Mesothelial cell of epicardium (in vitro differentiated cells): ENCODE measurements around the gene ANKRD44. TPM values are rescaled to one million over a fixed set of nuclear protein-coding genes. Genes with fewer than 3 reads are reported as not detected.

Source experiments
- DNase-seq, 2 experiments: peaks; one replicate each; pipeline ENCODE4 v3.0.0; 2021; ENCODE audit warnings: low spot score in 2 of 2; ENCODE audit not compliant: unreplicated experiment in 2 of 2
- H3K27ac Mint-ChIP-seq: 2 replicates; pipeline ENCODE4 v1.8.0; 2021; ENCODE audit warnings: mixed read lengths
- H3K27me3 Mint-ChIP-seq: 2 replicates; pipeline ENCODE4 v1.8.0; 2021; ENCODE audit warnings: low read depth, mixed read lengths
- H3K36me3 Mint-ChIP-seq: 2 replicates; pipeline ENCODE4 v1.8.0; 2021; ENCODE audit warnings: mixed read lengths
- H3K4me1 Mint-ChIP-seq: 2 replicates; pipeline ENCODE4 v1.8.0; 2021; ENCODE audit warnings: mixed read lengths
- H3K4me3 Mint-ChIP-seq: 2 replicates; pipeline ENCODE4 v1.8.0; 2021; ENCODE audit warnings: mild to moderate bottlenecking, moderate library complexity, mixed read lengths
- H3K9me3 Mint-ChIP-seq: 2 replicates; pipeline ENCODE4 v1.8.0; 2021; ENCODE audit warnings: mixed read lengths
- CTCF ChIP-seq: fragments of 200-600 bp; sonication (generic); IDR thresholded peaks from one replicate; pipeline ENCODE4 v1.5.0; 2021; ENCODE audit warnings: antibody characterized with exemption; ENCODE audit not compliant: unreplicated experiment
- total RNA-seq: library from RNA; stranded (reverse); gene quantifications from 3 replicates; pipeline ENCODE4 v1.2.1, GENCODE V29; 2021

ANKRD44 gene
- total RNA-seq, 1 donor from 2014 or later, result 10.4 TPM

- peaks cover 16% of the 10 kb centered on the region for H3K4me1 Mint-ChIP-seq
- H3K27me3 Mint-ChIP-seq, result no peaks in the 10 kb centered on the region
- no peaks in the 10 kb centered on the region for H3K36me3 Mint-ChIP-seq
- no peak for TF ChIP-seq CTCF
- no peak overlapping the region for H3K27ac Mint-ChIP-seq
- no peak overlapping the region for H3K4me3 Mint-ChIP-seq
- DNase-seq, result no peak
- peaks cover 3% of the 10 kb centered on the region for H3K9me3 Mint-ChIP-seq
Measured at GRCh38 chr2:197207106-197207505, 103.5 kb downstream of the ANKRD44 start.

- Mint-ChIP-seq H3K9me3 (peaks cover 3% of the 10 kb centered on the region), H3K36me3 (no peaks in the 10 kb centered on the region), H3K4me1 (peaks cover 16% of the 10 kb centered on the region), H3K4me3 (no peak overlapping the region), H3K27me3 (no peaks in the 10 kb centered on the region), H3K27ac (no peak overlapping the region)
- no peak for DNase-seq
- no peak for TF ChIP-seq CTCF
Measured at GRCh38 chr2:197205585-197206215, 104.9 kb downstream of the ANKRD44 start.

DNA sequence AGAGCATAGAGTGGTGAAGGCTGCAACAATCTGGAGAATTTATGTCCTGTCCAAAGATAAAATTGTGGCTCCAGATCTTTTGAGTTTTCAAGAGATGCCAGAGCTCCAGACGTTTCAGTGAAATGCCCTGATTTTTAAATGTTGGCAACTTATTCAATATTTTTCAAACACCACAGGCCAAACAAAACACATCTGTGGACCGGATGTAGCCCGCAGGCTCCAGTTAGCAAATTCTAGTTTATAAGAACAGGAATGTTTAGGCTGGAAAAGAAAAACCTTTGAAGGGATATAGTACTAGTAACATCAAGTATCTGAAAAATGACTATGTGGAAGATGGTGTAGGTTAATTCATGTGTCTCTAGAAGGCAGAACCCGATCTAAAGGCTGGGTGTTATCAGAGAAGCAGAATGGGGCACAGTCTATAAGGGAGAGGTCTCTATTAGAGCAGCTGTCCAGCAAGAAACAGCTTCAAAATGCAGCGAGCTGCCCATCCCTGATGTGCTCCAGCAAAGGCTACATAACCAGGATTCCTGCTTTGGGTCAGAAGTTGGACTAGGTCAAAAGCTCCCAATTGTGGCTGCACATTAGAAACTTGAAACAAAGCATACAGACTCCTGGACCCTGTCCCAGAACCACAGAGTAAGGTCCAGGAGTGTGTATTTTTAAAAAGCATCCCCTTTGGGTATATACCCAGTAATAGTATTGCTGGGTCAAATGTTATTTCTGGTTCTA, 105.9 kb downstream of the ANKRD44 start:
- peaks cover 17% of the 10 kb centered on the region for H3K4me1 Mint-ChIP-seq
- TF ChIP-seq CTCF, result no peak
- H3K36me3 Mint-ChIP-seq, result no peaks in the 10 kb centered on the region
- H3K4me3 Mint-ChIP-seq, result no peak overlapping the region
- H3K9me3 Mint-ChIP-seq, result peaks cover 3% of the 10 kb centered on the region
- no peak for DNase-seq
- H3K27me3 Mint-ChIP-seq, result no peaks in the 10 kb centered on the region
- H3K27ac Mint-ChIP-seq, result no peak overlapping the region

GRCh38 chr2:197201874-197202273, 108.7 kb downstream of the ANKRD44 start:
- no peaks in the 10 kb centered on the region for H3K27me3 Mint-ChIP-seq
- peaks cover 8% of the 10 kb centered on the region for H3K4me1 Mint-ChIP-seq

DNA sequence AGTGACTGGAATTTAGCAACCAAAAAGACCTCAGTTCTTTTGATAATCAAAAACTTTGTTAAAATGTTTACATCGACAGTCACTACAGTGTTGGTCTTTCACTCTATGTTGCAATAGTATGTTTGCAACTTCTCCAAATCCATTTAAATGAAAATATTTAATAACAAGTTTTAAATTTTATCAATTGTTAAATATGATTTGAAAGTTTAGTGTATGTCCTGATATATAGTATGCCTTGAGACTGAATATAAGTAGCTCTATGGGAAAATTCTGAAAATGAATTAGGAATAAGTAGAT, 109.9 kb downstream of the ANKRD44 start:
- H3K36me3 Mint-ChIP-seq, result no peaks in the 10 kb centered on the region
- H3K27me3 Mint-ChIP-seq, result no peaks in the 10 kb centered on the region
- H3K27ac Mint-ChIP-seq, result no peak overlapping the region
- DNase-seq, result no peak
- H3K4me3 Mint-ChIP-seq, result no peak overlapping the region
- H3K9me3 Mint-ChIP-seq, result peaks cover 3% of the 10 kb centered on the region
- no peak for TF ChIP-seq CTCF
- peaks cover 11% of the 10 kb centered on the region for H3K4me1 Mint-ChIP-seq

More at GRCh38 chr2:197201874-197202273, 108.7 kb downstream of the ANKRD44 start:
- TF ChIP-seq CTCF, result no peak
- peaks cover 3% of the 10 kb centered on the region for H3K9me3 Mint-ChIP-seq
- no peaks in the 10 kb centered on the region for H3K36me3 Mint-ChIP-seq
- no peak overlapping the region for H3K4me3 Mint-ChIP-seq
- no peak for DNase-seq
- no peak overlapping the region for H3K27ac Mint-ChIP-seq
